ENCODE measurements around the gene ACOT13. TPM values are rescaled to one million over a fixed set of nuclear protein-coding genes. Genes with fewer than 3 reads are reported as not detected.
"Not testable (repeated sequence)": the region's sequence is repeated elsewhere in the genome, so short reads cannot be mapped to it uniquely, and the experiment has no call there.

The ACOT13 gene
- total RNA-seq, 1 experiment from 2014 or later: 9.9 TPM

DNA sequence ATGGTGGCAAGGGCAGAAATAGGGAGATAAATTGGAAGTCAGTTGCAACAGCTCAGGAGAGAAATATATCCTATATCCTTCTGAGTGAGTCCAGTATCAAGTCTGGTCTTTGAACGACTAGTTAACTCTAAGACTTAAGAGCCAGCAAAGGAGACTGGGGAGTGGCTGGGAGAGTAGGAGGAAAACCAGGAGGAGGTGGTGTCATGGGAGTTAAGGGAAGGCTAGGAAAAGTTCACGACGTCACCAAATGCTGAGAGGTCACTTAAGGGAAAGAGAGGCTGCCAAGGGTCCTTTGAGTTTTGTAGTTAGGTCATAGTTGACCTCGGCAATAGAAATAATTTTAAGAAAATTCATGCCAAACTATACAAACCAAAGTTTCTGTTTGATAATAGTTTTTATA, 25.1 kb downstream of the ACOT13 start:
- DNase-seq (ENCODE audit: low spot score): no peak

DNA sequence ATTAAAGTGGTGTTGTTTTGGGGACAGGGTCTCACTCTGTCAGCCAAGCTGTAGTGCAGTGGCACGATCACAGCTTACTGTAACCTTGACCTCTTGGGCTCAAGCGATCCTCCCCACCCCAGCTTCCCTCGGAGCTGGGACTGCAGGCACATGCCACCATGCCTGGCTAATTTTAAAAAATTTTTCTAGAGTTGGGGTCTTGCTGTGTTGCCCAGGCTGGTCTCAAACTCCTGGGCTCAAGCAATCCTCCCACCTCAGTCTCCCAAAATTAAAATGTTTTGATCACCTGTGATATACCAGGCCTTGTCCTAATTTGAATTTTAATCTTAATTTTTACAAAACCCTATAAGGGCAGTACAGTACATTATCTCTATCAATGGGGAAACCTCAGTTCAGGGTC, 25.5 kb downstream of the ACOT13 start:
- no peak for DNase-seq (ENCODE audit: low spot score)

DNA sequence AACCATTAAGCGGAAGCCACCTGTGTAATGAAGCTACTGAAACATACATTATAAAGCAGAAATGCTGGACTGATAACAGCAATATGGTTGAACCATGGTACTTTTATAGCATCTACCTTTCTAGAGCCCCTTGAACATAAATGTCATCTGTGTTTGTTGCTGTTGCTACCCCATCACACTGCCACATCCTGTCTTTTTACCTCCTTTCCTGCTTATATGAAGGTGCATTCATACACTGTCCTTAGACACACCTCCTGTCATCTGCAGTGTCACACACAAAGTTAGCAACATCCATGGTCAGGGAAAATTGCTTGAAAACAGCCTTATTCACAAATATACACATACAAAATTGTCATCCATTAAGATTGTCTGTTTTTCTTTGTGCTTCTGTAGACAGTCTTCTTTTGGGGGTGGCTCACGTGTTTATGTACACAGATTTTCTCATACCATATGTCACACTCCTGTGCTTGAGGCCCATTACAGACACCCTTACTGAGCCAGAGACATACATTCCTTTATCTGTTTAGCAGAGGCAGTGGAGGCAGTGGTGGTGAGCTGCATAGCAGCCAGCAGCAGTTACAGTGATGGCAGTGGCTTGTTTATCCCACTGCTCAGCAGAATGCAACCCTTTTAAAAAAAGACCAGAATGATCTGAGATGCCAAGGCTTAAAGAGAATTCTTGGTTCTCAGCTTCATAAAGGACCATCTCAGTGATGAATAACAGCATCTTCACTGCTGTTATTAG, 26.1 kb downstream of the ACOT13 start:
- no peak for DNase-seq (ENCODE audit: low spot score)

DNA sequence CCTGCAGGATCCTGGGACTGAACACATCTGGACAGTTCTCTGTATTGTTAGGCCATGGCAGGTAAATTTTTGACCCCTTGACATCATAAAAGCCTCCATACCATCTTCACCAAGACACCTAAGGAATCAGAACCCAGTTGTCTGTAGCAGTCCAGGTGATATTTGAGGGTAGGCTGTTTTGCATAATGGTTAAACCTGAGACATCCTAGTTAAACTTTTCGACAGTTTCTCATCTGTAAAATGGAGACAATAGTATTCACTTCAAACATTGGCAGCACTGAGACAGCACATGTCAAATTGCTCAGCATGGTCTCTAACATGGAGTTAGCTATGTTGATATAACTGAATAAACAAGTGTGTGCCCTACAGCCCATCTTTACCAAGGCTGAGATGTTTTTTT, 27.3 kb downstream of the ACOT13 start:
- DNase-seq (ENCODE audit: low spot score): no peak

DNA sequence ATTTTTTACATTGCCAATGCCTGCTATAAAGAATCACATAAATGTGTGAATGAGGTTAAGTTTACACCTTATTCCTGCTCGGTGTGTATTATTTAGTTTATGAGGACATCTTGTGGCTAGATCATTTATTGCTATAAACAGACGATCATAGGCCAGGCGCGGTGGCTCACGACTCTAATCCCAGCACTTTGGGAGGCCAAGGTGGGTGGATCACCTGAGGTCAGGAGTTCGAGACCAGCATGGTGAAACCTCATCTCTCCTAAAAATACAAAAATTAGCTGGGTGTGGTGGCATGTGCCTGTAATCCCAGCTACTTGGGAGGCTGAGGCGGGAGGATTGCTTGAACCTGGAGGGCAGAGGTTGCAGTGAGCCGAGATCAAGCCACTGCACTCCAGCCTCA, 28.8 kb downstream of the ACOT13 start:
- peak; percentile 75 for DNase-seq (ENCODE audit: low spot score)

DNA sequence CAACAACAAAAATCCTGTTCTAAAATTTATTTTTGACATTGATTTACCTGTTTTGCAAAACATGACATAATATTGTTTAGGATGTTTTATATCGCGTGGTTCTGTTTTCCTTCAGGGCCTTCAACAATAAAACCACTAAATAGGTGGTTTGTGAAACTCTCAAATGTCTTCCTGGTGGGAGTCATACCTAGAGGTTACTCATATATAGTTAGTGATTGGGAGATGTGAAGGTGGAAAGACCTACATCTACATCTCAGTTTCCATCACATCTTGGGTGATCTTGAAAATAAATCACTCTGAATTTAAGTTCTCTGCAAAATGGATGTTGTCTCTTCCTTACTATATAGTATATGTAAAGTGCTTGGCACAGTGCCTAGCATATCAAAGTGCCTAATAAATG, 29.2 kb downstream of the ACOT13 start:
- no peak for DNase-seq (ENCODE audit: low spot score)

DNA sequence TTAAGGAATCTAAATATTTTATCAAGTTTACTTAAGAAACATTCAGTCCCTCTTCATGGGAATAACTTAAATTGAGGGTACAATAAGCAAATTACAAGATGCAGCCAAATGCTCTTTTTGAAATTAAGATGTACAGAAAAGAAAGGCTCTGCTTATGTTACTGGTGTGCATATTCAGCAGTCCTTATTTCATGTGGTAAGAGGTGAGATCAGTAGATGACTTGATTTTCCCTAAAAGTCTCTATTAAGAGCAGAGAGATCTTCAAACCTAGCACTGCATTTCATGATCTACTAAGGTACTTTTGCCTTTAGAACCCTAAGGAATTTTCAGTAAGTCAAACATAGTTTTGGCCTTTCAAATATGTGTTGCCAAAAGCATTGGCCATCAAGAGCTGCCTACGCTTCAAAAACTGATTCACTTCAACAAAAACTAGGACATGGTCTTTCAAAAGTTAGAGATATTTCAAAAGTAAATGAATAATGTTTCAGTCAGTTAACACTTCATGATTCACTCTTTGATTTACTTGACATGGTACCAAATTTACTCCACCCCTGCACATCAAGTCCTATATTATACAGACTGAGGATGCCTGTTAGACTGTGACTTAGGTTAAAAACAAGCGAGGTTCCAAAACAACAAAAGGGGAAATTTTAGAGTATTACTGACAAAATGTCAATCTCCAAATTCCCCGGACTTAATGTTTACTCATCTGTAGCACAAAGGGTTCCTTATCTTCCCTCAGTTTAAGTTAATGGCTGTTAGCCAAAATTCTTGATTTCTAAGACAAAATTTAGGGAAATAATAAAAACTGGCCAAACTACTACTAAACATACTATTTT, 32.9 kb downstream of the ACOT13 start:
- DNase-seq (ENCODE audit: low spot score): no peak

DNA sequence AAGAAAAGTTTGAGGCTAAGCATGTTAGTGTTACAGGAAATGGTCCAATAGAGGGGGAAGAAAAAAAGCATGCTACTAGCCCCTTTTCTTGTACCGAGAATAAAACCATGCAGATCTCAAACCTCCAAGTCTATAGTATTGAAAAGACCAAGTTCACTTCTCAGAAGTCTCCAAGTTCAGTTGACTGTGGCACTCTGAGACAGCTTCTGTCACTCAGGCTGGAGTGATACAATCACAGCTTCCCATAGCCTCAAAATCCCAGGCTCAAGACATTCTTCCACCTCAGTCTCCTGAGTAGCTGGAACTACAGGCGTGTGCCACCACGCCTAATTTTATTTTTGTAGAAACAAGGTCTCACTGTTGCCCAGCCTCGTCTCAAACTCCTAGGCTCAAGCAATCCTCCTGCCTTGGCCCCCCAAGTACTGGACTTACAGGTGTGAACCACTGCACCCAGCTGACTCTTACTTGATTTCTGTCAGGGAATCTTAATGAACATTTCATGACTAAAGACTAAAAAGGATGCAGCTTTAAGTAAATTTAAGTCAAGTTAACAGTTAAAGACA, 35.9 kb downstream of the ACOT13 start:
- DNase-seq (ENCODE audit: low spot score): no peak

DNA sequence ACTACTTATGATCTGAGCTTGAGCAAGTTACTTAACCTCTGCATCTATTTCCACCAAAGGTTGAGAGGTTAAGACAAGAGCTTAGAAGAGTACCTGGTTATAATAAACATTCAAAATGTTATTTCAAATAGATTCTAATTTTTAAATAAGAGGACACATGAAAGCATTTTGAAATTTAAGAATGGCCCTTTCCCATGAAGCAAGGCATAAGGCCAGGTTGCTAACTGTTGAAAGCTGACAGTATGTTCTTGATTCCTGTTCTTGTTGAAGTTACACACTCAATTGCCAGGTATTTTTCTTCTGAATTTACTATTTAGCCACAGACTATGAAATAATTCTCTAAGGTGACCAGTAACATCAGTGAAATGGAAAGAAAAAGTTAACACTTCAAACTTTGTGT, 37.6 kb downstream of the ACOT13 start:
- no peak for DNase-seq (ENCODE audit: low spot score)

DNA sequence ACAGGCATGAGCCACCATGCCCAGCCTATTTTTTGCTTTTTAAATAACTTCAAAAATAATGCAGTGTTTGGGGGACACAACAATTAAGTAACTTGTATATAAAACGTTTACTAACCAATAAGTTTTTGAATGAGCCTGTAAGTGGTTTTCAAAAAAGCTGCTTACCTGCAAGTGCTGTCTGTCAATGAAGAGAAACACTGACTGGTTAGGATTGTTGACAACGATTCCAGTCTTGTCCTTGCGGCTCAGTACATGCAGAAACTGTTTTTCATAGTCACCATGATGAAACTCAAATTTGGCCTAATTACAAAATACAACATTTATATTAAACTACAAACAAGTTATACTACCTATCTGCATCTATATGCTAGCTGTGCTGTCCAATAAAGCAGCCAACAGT, 41.7 kb downstream of the ACOT13 start:
- DNase-seq (ENCODE audit: low spot score): no peak

DNA sequence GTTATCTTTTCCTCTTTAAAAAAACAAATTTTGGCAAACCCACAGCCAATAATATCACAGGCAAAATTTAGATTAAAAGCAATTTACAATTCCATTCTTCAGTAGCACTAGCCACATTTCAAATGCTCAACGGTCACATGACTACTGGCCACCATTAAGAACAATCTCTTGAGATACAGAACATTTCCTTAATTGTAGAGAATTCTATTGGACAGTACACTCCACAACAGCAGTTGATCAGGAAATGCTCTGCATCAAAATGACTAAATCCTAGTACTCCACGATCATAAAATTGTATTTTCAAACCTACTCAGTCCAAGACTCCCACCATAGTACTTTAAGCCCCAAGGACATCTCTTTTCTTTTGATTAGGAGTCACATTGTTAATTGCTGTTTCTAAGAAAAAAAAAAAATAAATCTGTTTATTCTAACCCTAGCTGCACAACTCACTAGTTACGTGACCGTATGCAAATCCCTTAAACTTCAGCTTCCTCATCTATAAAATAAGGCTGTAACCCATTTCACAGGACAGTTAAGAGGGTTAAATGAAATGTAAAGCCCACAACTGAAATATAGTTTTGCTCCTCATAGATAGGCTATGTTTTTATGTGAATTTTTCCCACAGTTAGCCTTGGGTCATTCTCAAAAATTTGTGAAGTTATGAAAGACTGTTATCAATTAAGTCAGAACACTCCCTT, 42.3 kb downstream of the ACOT13 start:
- no peak for DNase-seq (ENCODE audit: low spot score)

DNA sequence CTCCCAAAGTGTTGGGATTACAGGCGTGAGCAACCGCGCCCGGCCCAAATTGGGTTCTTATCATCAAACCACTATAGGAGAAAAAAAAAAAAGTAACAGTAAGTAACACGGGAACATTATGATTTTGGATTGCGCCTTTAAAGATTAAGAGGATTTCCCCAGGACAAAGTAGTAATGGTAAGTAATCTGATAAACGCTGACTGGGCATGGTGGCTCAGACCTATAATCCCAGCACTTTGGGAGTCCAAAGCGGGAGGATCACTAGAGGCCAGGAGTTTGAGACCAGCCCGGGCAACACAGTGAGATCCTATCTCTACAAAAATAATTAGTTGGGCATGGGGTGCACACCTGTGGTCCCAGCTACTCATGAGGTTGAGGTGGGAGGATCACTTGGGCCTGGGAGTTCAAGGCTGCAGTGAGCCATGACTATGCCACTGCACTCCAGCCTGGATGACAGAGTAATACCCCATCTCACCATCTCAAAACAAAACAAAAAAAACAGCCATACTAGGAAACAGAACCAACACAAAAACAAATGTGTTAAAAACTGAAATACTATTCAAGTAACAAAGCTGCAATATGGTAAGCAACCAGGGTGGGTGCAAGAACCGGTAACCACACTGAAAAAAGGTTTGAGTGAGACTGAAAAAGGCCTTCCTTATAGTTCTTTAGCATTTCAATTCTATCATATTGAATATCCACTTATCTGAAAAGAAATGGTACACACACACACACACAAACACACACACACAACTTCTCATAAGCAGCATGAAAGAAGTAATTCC, 43.8 kb downstream of the ACOT13 start:
- DNase-seq (ENCODE audit: low spot score): no peak

DNA sequence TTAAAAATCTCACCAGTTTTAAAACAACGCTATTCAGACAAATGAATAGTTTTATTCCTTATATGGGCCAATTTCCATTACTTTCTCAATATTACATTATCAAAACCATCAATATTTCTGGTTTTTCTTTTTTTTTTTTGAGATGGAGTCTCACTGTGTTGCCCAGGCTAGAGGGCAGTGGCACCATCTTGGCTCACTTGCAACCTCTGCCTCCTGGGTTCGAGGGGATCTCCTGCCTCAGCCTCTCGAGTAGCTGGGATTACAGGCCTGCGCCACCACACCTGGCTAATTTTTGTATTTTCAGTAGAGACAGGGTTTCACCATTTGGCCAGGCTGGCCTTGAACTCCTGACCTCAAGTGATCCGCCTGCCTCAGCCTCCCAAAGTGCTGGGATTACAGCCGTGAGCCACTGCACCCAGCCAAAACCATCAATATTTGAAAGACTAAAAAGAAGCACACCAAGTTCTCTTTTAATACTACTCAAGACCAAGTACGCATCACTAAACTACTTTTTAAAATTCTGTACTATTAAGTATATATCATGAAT, 49.8 kb downstream of the ACOT13 start:
- DNase-seq (ENCODE audit: low spot score): not testable (repeated sequence)

DNA sequence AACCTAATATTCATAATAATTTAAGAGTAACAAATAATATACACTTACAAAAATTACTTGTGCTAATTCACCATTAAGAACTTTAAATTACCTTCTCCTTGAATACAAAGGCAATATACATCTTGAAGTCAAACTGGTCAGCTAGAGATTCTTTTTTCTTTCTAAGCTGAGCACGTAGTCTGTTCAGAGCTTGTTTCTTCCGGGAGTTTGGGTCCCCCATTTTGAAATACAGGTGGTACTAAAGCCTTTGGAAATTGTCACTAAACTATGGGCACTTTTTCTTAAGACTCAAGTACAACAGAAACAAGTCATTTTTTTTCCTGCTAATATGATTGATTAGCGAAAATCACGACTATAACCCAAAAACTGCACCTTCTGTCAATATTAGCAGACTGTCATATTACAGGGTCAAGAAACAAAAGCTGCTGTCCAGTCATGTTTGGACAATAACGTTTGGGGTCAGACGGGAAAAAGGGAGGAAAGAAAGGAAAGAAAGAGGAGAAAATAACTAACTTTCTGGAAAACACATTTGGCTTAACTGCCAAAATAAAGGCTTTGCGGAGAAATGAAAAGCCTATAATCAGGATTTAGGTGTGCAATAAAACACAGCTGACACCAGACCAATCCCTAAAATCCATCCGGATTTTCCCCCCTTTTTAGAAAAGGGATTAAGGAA, 51.7 kb downstream of the ACOT13 start:
- no peak for DNase-seq (ENCODE audit: low spot score)

DNA sequence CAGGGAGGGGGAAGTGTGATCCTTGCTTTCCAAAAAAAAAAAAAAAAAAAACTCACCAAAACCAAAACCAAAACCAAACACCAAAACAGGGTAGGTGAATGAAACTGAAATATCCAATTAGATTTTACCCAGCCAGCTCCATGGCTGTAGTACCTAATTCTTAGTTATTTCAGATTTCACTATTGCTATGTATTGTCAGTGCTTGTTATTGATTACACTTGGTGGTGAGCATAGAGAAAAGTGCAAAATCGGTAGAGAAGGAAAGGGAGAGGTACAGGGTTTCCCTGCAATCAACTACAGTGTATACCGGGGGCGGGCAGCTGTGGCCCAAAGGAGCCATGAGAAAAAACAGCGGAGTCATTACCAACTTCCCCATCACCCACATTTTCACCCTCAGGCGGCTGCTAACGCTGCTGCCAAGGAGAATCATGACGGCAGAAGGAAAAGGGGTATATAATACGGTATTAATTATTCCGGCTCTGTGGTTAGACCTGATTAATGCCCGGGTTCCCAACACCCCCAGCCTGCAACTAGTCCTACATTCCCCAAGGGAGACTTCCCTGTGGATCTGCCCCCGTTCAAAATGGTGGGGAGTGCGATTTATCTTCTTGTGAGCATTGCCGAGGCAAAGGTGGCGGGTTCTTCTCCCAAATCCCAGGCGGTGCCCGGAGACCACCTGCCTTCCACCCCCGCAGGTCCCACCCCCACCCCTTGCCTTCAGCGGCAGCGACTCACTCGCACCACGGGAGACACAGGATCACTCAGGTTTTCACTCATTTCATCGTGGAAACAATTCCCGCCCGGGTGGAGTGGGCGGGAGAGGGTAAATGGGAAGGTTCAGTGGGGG, 52.5 kb downstream of the ACOT13 start, which contains the start of gene C6orf62:
TSS of gene C6orf62 (minus strand) at position 30 of the 847 bp plus-strand sequence. CDS start 486 bp downstream, outside the sequence.
- DNase-seq (ENCODE audit: low spot score): peak; percentile 52

DNA sequence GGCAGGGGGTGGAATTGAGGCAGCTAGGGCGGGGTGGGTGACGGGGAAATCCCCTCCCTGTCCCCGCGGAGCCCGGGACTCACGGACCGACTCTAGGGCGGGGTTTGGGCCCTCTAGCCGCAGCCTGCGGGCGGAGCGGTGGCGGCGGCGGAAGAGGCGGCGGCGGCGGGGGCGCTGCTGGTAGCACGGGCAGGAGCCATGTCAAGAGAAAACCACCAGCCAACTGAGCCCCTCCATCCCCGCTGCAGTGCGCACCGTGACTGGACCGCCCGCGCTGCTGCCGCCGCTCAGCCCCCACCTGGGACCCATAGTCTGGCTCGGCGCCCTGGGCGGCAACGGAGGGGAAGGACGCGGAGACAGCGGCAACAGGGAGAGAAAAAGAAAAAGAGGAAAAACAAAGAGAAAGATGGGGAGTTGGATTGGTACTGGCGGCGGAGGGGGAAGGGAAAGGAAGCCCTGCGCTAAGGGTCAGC, 53.3 kb downstream of the ACOT13 start:
- DNase-seq (ENCODE audit: low spot score): peak; percentile 40

DNA sequence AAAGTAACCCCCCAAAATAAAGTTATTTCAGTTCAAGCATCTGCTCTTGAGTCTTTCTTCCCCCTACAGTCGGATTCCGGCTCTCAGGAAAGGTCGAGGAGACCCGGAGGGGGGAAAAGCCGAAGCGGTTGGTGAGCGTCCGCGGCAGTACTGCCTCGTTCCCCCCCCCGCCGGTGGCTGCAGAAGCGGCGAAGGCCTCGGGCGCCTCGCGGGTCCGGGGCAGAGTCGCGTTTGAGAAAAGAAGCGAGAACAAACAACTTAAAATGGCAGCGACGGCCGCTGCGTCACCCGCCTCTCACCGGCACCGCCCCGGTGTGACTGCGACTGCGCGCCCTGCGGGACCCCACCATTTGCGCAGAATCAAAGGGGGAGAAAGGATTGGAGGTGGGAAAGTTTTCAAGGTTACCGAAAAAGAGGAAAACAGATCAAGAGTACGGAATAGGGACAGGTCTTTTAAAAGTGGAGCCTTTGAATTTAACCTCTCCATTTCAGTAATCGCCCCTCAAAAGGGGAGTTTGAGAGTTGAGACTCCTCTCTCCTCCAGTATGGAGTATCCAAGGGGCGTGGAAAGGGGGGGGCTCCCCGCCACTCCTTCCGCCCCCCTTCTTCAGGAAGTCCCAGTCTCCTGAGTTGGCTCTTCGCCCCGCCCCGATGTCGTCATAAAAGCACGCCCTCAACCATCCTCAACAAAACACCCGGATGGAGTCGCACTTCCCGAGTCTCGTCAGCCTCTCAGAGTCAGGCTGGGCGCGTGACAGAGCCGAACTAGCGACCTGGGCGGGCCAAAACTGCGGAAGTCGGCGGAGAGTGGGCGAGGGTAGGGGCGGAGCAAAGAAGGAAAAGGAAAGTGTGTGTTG, 54.0 kb downstream of the ACOT13 start:
- peak; percentile 99 for DNase-seq (ENCODE audit: low spot score)

All from HT-29 (cell line).